ENCODE measurements around the gene ZFYVE28.
A peak's percentile ranks its signal among the peaks of the same experiment; 100 is the strongest.

ZFYVE28 gene

DNA sequence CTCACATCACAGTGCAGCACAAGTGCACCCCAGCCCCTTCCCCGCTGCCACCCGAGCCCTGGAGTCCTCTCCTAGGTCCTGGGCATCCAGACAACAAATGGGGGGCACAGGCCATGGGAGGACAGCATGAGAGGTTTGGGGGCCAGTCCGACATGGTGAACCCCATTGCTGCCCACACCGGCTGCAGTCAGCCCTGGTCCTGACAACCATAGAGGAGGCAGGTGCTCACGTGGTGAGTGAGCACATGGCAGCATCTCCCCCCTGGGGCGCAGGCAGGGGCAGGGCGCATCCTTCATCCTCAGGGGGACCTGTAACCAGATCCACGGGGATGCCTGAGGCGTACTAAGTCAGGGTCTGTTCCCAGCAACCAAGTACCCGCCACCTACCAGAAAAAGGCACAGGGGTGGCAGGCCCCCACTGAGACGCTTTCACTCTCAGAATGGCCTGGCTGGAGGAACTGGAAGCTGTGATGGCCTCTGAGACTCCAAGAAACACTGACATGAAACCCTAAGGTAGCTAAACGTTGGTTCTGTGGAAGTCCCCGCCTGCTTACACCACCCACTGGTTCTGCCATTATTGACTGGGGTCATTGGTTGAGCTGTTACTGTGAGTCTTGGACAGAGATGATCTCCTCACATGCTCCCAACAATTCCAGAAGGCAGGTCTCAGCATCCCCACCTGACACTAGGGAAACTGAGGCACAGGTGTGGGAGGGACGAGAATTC lies 6.5 kb downstream of the ZFYVE28 start:
- DNase-seq (ENCODE audit: low spot score): no peak

DNA sequence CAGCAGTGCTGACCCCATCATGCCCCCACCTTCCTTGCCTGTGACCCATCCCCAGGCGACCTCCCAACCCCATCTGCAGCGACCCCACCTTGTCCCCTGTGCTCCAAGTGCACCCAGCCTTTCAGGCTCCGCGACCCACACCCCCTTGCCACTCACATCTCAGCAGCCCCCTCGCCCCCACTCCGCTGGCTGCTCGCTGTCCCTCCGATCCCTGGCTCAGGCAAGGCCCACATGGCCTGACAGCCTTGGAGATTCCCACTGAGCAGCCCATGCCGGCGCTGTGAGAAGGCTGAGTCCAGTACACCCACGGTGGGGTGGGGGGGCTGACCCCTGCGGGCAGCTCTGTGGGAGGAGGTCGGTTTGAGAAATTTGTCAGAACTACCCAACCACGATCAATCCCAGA lies 9.1 kb downstream of the ZFYVE28 start:
- no peak for DNase-seq (ENCODE audit: low spot score)

DNA sequence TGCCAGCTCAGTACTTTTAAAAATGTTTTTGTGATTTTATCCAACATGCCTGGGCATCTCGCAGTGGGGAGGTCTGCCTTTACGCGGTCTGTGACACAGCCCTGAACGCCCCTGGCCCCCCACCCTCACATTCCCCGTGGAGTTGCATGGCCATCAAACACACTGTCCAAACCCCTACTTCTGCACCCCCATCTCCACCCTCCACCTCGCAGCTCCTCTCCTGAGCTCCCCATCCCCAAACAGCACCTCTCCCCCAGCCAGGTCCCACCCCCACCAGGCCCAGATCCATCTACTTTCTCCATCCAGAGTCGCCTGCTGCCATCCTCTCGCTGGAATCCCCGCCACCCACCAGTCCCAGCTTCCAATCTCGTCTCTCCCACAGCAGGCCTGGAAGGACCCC lies 9.5 kb downstream of the ZFYVE28 start:
- no peak for DNase-seq (ENCODE audit: low spot score)

DNA sequence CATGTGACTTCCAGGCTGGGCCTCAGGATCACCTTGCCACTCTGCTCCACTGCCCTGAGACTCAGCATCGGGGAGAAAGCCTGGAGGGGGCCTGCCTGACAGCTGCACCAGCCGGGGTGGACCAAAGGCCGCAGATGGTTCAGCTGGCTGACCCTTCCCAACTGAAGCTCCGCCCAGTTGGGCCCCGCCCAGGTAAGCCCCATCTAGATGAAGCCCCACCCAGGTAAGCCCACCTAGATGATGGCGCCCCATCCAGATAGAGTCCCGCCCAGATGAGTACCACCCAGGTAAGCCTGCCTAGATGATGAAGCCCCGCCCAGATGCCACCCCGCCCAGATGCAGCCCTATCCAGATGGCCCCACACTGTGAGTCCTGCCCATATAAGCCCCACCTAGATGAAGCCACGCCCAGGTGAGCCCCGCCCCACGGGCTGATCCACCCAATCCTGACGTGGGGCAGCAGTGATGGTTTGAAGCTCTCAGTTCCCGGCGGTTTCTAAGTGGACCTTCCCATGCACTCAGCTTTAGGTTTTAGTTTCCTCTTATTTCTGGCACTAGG lies 10.0 kb downstream of the ZFYVE28 start:
- no peak for DNase-seq (ENCODE audit: low spot score)

DNA sequence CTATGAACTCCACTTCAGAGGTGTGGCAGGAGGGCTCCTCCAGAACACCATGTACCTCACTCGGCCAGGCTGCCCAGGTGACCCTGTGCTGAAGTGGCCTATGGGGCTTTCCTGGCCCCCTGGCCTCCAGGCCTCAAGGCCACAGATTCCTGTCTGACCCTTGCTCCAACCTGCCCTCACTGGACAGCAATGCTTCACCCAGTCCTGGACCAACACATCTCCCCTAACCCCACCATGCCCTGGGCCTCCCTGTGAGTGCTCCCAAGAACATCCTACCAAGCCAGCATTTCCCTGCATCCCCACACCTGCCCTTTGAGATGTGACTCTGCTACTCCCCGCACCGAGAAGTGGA lies 10.5 kb downstream of the ZFYVE28 start:
- no peak for DNase-seq (ENCODE audit: low spot score)

DNA sequence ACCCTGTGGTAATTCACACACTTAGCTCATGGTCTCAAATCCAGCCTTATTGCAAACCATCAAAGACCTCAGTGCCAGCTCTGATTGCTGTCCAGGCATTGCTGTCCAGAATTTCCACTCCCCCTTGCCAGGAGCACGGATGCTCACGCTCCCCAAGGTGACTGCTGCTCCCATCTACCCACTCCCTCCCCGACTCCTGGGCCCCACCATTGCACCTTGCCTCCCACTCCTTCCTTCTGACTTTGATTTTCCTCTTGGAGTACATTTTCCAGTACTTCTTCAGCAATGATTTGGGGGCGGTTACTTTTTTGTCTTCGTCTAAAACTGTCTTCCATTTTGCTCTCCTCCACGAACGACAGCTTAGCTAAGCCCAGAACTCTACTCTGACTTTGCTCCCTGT lies 11.5 kb downstream of the ZFYVE28 start:
- DNase-seq (ENCODE audit: low spot score): no peak

DNA sequence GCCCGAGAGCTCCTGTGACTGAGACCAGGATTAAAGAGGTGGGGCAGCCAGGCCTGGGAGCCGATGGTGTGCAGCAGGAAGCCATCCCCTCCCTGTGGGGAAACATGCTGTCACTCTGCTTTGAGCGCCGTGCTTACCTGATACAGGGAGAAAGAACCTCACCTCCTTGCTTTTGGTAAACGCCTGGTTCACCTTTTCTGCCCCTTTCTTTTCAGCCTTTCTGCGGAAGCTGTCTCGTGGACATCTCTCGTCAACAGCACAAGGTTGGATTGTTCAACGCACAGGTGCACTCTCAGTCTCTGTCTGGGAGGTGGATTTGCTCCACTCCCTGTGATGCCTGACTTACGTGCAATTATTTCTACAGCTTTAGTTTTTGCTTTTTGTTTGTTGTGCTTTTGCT lies 12.0 kb downstream of the ZFYVE28 start:
- DNase-seq (ENCODE audit: low spot score): no peak

DNA sequence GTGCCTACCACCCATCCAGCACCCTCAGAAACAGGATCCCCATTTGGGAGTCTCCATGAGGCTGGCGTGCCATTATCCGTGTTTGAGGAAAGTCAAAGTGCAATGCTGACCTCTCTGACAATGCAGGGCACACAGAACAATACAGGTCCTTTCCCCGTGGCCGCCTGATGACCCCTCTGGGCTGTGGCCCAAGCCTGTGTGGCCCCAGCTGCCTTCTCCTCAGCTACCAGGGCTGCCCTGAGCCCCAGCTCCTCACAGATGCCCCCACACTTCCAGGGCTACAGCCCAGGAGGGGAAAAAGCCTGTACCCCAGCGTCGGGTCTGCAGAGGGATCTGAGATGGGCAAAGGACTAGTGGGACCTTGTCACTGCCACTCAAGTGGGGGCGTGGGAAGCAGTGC lies 15.5 kb downstream of the ZFYVE28 start:
- peak; percentile 83 for DNase-seq (ENCODE audit: low spot score)

DNA sequence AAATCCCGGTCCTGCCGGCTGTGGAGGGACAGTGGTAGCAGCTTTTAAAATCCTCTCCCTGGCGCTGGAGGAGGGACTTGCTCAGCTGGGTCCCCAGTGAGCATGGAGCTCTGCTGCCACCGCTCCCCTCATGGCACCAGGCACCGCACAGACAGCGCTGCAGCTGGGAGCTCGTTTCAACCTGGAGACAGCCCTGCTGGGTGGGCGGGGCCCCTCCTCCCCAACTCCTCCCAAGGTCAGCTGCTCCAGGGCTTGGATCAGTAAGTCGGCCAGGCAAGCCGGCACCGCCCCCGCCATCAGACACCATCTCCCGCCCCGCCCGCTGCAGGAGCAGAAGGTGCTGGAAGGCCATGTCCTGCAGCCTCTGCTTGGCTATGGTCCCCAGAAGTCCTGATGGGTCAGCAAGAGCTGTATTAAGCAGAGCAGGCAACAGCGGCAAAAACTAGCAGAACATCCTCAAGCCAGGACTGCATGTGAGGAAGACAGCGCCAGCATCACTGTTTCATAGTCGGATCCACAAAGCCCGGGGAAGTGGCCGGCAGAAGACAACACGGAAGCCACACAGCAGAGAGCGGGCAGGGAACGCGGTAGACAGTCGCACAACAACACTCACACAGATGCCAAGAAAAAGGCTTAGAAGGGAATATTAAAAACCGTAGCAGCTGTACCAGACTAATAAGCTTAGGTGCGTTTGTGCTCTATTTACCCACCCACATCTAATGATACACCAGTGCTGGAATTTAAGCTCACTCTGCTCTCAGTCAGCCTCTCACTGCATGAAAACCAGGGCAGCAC lies 16.2 kb downstream of the ZFYVE28 start:
- DNase-seq (ENCODE audit: low spot score): peak; percentile 66

DNA sequence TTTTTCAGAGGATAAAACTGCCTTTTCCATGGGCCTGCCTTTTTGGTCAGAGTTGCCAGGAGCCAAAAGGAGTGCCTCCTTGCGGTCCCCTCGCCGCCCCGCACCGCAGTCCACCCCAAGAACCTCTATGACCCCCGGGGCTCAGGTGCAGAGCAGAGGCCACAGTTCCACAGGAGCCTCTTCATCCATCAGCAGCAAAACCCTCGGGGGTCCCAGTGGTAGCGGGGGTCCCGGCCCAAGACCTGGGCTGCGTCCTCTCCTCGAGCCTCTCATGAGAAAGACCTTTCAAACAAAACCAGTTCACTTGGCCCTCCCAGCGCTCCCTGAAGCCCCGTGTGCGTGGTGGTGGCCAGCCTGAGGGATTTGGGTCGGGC lies 16.8 kb downstream of the ZFYVE28 start:
- DNase-seq (ENCODE audit: low spot score): no peak

DNA sequence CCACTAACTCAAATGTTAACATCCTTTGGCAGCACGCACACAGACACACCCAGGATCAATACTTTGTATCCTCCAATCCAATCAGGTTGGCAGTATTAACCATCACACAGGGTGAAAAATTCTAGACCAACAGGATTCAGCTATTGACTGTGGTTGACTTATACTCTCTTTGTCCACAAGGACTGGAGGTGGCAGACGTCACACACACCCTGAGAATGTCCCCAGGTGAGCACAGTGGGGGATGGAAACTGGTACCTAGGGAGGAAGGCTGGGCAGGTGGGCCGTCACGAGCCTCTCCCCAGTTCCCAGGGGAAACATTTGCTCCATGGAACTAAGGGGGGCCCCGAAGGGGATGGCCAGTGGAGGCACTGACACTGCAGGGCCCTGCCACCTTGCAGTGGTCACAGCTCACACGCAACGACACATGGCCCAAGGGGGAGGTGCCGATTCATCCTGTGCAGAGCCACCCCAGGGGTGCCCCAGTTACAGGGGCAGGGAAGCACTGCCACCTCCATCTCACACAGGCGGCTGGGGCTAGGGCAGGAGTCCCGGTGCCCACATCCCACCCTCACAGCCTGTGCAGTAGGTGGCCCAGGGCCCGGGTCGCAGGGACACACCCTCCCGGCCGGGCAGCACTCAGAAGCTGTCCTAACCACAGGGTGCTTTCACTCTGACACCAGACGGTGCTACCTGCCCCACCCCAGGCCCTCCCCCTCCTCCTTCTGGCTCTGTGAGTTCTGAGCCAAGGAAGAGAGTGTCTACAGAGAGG lies 17.4 kb downstream of the ZFYVE28 start:
- DNase-seq (ENCODE audit: low spot score): no peak

DNA sequence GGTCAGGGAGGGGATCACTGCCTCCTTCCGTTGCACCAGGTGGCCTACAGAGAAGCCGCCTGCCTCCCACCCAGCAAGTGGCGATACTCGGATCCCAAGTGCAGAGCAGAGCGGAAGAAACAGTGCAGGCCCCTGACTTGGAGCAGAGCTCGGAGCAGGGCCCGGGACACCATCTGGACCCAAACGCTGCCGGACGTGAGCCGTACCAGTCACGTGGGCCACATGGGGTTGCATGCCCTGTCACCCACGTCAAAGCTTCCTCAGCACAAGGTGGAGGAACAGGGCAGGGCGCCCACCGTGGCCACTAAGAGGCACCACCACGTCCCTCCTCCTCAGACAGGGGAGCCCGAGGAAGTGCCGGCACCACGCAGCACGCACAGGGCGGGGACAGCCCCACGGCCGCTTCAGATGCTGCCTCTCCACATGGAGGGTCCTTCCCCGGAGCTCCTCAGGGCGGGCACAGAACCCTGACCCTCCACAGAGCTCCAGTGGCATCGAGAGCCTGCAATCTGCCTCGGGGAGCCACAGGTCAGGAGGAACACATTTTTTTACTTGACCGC lies 18.7 kb downstream of the ZFYVE28 start:
- no peak for DNase-seq (ENCODE audit: low spot score)

DNA sequence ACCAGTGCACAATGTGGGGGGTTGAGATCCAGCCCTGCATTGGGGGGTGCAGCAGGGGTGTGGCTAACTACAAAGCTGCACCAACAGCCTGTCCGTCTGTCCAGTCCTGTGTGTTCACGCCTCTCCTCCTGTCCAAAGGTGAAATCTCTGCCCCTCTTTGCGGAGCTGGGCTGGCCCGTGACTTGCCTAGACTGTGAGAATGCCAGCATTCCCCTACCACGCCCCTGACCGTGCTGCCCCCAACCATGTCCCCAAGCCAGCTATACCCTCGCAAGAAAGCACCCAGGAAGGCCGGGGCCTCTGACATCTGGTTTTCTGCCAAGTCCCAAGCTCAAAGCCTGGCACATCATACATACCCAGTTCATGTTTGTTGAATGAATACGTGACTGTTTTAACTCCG lies 19.2 kb downstream of the ZFYVE28 start:
- no peak for DNase-seq (ENCODE audit: low spot score)

DNA sequence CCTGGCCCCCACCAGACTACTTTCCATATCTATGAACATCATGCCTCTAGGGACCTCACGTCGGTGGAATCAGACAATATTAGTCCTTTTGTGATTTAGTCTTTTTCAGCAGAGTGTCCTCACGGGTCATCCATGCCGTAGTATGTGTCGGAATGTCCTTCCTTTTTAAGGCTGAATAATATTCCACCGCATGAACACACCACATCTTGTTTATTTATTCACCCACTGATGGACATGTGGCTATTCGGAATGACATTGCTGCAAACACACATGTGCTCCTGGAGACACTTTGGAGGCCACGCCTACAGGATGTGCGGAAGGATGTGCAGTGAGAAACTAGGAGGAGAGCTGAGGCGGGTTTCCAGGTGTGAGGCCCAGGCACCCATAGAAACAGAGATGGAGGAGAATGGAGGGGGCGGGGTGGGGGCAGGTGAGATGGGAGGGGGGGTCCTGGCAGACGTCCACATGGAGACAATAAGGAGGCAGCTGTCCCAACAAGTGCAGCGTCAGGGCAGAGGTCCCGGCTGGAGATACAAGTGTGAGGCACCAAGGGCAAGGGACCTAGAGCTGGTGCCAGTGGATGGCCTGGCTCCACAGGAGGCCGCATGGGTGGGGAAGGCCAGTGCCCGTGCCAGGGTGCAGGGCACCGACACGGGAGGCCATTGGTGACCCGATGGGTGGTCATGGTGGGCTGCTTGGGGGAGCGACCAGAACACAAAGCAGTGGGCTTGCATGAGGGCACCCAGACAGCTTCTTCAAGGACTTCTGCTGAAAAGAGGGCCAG lies 20.7 kb downstream of the ZFYVE28 start:
- no peak for DNase-seq (ENCODE audit: low spot score)

DNA sequence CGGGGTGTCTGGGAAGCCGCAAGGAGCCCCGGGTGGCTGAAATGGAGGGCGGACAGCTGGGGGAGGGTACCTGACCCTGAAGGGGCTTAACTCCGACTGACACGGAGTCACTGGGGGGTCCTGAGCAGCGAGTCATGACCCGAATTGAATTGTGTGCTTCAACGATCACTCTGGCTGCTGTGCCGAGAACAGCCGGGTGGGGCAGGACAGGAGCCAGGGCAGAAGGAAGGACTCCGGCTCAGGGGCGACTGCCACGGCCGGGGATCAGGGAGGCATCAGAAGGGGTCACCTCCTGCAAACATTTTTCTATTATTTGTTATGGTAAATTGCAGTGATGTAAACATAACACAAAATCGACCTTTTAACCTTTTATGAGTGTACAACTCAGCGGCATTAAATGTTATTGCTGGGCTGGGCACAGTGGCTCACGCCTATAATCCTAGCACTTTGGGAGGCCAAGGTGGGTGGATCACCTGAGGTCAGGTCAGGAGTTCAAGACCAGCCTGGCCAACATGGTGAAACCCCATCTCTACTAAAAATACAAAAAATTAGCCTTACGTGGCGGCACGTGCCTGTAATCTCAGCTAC lies 21.6 kb downstream of the ZFYVE28 start:
- DNase-seq (ENCODE audit: low spot score): no peak

DNA sequence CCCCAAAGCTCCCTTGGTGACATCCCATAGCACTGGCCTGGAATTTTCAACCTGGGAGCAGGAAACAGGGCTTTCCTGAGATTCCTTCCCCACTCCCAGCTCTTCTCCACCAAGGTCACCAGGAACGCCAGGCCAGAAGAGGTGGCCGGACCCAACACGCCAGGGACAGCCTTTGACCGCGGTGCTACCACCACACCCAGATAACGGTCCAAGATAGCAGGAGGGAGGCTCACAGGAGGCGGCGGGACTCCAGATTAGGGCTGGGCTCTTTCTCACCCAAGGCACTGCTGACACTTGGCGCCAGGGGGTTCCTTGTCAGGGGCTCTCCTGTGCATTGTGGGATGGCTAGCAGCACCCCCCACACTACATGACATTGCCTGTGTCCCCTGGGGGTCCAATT lies 22.9 kb downstream of the ZFYVE28 start:
- no peak for DNase-seq (ENCODE audit: low spot score)

DNA sequence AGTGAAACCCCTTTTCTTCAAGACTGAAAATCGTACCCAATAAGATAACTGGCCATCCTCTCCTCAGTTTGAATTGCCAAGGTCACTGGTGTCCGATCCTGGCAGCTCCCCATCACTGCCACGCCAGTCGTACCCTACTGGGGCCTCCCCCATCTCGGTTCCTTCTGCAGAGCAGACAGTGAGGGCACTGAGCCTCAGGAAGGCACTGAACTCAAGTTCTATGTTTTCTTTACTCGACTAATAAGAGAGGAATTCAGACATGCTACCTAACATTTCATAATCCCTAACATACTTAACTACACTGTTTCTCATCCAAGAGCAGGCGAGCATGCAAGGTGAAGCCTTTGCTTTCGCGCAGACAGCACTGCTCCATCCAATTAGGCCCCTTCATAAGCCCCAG lies 23.4 kb downstream of the ZFYVE28 start:
- no peak for DNase-seq (ENCODE audit: low spot score)

DNA sequence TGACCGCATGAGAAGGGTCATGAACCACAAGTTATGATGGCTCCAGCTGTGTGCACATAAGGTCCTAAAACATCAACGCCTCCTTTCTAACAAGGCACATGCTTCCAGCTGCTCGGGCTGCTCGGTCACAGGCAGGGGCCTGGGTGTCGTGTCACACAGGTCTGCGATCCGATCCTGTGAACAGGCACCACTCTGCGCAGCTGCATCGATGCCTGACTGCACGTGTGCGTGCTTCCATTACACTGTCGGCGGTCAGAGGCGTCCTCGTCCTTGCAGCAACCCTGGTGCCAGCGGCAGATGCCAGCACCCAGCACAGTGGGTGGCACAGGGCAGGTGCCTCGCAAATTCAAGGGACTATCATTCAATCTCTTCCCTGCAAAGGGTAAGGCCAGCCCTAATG lies 23.9 kb downstream of the ZFYVE28 start:
- DNase-seq (ENCODE audit: low spot score): no peak

DNA sequence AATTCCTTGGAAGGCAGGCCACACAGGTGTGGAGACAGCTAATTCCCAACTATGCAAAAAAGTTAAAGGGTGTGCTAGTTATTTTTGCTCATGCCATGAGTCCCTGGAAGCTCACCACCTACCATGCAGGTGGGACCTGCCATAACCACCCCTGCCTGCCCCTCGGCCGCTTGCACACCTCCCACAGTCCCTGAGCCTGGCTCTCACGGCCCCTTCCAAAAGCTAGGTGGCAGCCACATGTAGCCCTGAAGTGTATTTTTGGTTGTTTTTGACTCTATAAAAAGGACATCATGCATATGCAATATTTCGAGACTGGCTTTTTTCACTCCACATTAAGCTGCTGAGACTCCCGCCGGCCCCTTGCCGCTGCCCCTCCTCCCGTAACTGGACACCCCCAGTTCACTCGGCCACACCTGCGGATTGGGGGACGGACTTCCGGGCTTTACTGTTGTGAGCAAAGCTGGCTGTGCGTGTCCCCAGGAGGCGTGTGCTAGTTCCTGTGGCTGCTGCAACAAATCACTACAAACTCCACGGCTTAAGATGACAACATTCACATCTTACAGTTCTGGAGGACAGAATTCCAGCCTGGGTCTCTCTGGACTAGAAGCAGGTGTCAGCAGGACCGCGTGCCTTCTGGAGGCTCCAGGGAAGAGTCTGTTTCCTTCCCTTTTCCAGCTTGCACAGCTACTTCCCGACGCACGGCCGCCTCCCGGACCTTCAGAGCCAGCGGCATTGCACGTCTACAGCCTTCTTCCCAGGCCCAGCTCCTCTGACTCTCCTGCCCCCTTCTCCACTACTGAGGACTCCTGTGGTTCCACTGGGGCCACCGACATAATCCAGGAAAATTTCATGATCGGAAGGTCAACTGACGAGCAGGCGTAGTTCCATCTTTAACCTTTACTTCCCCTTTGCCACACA lies 24.8 kb downstream of the ZFYVE28 start:
- DNase-seq (ENCODE audit: low spot score): no peak

DNA sequence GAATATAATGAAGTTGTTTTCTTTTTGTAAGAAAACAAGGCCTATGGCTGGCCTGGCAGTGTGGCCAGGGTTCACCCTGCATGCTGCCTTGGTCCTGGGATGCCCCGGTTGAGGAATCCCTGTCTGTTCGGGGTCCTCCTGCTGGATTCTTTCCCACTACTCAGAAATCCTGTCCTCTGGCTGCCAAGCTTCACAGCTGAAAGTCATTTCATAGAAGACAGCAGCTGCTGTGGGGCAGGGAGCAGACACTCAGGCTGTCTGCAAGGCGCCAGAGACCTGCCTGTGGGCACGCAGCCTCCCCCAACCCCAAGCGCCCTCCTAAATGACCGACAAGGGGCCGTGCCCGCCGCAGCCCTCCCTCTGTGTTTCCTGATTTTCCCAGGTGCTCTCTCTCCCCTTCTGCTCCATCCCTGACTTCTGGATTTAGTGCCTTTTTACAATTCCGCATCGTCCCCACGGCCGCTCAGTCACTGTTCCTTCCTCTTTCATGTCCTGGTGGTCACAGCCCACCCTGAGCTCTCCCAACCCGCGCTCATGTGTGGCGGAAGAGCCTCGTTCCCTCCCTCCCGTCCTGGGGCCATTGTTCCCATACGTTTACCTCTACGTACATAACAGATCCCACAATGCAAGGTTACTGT lies 27.5 kb downstream of the ZFYVE28 start:
- DNase-seq (ENCODE audit: low spot score): no peak
